UCSD-AML1 (cell line): ENCODE measurements around the gene PTF1A.

Source experiments
- DNase-seq: peaks from one replicate; lab custom pipeline; 2025; ENCODE audit not compliant: unreplicated experiment; lab: John Stamatoyannopoulos, UW

Gene PTF1A, protein sequence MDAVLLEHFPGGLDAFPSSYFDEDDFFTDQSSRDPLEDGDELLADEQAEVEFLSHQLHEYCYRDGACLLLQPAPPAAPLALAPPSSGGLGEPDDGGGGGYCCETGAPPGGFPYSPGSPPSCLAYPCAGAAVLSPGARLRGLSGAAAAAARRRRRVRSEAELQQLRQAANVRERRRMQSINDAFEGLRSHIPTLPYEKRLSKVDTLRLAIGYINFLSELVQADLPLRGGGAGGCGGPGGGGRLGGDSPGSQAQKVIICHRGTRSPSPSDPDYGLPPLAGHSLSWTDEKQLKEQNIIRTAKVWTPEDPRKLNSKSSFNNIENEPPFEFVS

DNA sequence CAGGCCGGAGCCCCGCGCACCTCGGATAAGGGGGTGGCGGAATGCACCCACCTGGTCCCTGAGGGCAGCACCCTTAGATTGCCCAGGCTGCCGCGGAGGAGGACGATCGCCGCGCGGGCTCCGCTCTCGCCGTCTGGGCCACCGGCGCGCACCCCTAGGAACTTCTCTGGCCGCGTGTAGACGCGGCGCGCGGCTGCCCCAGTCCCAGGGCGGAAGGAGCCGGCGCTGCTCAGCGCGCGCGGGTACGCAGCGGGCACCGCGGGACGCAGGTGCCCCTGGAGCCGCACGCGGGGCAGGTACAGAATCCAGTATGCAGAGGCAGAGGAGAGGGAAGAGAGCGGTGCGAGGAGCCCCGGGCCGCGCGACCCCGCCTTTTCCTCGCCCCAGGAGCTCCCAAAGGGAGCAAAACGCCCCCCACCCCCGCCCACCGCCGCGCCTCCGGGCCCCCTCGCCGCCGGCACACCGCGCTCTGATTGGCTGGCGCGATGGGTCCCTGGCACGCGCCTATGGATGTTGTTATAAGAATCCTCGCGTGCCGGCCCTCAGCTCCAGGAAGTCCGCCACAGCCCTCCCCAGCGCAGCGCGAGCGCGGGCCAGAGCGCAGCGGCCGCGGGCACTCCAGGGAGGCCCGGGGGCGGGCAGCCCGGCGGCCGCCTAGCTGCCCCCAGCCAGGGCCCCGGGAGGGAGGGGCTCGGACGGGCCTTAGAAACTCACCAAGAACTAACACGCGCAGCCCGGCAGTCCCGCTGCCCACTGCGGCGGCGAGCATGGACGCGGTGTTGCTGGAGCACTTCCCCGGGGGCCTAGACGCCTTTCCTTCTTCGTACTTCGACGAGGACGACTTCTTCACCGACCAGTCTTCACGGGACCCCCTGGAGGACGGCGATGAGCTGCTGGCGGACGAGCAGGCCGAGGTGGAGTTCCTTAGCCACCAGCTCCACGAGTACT is at the start of gene PTF1A:
Gene PTF1A (plus strand): TSS at position 549 of the 948 bp plus-strand sequence. CDS start 219 bp downstream, at position 768.
- no peak for DNase-seq

DNA sequence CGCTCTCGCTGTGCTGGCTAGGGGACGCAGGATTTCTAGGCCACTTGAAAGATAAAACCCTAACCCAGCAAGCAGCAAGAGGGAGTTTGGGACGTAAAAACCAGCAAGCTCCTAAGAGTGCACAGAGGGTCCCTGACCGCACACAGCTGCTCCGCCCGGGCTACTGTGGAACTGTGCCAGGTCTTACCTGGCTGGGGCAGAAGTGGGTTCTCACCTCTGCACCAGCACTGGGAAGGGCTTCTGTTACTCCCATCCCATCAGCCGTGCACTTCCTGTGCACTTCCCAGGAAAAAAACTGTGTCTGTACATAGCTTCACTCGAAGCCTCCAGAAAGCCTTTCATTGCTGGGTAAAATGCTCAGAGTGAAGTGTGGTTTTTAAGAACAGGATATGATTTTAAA is 45.9 kb upstream of the PTF1A start:
- no peak for DNase-seq

DNA sequence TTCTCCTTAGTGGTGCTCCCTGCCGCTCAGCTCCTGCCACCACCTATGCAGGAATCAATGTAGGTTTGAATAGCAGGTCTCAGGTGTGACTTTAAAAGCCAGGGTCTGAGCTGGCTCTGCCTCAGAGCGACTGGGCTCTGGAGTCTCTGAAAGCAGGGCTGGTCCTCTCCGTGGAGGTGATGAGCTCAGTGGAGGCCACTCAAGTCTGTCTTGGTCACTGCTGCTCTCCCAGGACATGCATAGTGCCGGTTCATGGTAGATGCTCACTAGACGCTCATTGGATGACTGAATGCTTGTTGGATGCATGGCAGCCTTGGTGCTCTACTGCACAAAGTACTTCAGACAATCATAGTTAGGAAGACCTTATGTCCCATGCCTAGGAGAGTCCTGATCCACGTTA is 45.1 kb upstream of the PTF1A start:
- no peak for DNase-seq

DNA sequence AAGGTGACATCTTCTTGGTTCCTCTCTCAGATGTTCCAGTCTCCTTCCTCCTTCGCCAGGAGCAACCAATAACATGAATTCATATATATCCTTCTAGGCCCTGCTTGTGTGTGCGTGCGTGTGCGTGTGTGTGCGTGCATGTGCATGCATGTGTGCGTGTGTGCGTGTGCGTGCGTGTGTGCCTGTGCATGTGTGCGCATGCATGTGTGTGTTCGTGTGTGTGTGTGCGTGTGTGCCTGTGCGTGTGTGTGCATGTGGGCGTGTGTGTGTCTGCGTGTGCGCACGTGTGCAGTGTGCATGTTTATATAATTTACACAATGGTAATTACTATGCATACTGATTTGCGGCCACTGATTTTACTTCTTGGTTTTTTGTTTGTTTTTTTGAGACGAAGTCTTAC is 43.9 kb upstream of the PTF1A start:
- no peak for DNase-seq

DNA sequence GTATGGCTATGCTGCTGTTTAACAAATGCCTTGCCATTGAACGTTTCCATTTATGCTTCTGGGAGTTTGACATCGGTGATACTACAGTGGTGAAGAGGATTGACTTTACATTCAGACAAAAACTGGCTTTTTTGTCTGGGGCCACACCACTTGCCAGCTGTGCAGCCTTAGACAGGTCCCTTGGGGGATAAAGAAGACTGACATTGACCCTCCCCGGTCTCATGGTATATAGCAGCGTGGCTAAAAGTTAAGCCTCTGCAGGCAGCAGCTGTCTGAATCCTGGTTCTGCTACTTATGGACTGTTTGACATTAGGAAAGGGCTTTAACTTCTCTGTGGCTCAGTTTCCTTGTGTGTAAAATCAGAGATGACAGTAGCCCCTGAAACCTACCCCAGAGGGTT is 42.0 kb upstream of the PTF1A start:
- DNase-seq = no peak

DNA sequence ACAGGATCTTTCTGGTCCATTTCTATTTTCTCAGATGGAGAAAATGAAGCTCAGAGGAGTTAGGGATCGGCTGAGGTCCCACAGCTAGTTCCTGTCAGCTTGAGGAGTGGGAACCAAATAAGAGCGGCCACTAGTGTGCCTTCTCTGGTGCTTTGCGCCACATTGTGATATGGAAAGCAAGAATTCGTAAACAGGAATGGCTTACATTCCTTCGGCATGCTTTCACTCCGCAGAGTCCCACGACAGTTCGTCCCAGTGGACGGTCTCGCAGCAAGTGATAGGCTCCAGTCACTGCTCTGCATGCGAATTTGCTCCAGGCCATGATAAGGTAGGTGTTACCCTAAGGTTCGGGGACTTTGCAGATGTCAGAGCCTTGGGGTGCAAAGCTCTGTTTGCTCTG is 41.5 kb upstream of the PTF1A start:
- no peak for DNase-seq

DNA sequence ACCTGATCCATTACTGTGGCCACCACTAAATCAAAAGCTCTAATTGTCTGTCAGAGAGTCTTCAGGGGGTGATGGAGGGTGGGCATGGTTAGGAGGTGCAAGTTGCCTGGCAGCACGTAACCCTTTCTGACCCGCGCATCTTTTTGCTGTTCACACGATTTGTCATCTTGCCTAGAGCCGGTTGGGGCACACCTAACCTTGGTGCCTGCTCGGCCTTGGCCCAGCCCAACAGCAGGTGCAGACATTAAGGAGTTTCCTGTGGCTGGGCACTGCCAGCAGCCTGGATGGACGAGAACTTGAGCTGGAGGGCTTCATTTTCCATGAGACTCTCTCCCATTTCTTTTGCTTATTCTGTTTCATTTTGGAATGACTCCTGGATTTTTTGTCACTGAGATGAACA is 41.0 kb upstream of the PTF1A start:
- DNase-seq = no peak

DNA sequence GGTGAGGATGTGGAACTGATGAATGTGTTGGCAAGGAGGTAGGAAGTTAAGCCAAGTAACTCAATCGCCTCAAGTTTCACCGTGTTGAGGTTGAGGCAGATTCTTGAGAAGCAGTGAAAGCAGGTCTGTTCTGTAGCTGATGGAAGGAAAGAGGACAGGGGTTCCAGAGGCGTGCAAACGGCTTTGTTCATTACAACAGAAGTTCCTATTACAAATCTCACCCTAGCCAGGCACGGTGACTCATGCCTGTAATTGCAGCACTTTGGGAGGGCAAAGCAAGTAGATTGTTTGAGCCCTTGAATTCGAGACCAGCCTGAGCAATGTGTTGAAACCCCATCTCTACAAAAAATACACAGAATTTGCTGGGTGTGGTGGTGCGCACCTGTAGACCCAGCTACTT is 36.9 kb upstream of the PTF1A start:
- DNase-seq = no peak

DNA sequence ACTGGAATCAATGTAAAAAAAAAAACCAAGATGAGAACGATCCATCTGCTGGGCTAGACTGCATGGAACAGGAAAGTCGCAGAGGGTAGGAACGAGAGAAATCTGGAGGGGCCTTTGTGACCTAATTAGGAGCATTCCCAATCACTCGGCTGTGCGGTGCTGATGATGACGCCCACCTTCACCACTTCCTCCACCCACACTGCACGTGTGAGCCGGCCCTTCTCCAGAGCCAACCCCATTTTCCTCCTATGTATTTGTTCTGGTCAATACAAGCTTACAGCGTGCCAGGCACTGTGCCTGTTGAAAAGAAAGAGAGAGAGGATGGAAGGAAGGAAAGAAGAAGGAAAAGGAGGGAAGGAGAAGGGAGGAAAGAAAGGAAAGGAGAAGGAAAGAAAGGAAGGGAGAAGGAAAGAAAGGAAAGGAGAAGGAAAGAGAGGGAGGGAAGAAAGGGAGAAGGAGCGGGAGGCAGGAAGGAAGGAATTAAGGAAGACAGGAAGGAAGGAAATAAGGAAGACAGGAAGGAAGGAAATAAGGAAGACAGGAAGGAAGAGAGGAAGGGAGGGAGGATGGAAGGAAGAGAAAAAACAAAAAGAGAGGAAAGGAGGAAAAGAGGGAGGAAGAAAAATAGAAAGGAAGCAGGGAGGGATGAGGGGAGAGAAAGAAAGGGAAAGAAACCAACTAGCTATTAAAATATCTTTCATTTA is 35.5 kb upstream of the PTF1A start:
- no peak for DNase-seq

DNA sequence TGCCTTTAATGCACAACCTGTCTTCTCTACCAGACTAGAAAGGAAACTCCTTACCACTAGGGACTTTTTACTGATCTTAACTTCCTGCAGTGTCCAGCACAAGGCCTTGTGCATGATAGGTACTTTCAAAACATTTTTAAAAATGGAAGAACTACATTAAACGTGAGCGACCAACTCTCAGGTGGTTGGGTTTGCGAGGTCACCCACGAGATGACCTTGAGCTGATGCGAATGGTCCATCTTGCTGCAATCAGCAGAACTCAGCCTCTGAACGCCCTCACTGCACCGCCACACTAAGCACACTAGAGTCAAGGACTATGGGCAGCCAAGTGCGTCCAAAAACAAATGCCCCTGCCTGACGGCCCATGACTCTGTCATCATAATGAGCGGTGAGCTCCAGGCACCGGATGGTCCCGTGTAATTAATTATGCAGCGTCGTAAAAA is 34.9 kb upstream of the PTF1A start:
- DNase-seq = no peak

DNA sequence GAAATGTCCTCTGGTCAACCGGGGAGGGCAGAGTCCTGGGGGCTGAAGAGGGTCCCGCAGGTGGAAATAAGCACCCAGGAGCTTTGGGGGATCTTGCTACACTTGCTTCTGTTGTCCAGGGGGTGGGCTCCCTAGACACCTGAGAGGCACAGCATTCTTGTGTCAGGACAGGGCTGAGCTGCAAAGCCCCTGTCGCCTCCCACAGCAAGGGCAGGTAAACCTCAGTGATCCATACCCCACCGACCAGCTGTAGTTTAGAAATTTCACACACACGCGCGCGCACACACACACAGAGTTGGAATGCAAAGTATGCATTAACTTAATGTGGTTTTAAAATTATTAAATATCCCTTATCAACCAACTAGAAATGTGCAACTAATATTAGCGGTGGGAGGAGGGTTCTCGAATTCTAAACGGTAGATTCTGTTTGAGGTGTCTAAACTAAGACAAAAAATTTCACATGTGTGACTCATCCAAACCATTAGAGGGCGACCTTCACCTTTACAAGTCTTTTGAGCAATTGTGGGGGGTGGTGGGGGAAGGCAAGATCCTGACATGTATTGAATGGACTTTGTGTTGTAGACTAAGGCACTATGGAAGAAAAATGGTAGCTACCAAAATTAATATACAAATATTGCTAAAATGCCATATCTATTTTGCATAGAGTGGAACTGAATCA is 34.3 kb upstream of the PTF1A start:
- no peak for DNase-seq

DNA sequence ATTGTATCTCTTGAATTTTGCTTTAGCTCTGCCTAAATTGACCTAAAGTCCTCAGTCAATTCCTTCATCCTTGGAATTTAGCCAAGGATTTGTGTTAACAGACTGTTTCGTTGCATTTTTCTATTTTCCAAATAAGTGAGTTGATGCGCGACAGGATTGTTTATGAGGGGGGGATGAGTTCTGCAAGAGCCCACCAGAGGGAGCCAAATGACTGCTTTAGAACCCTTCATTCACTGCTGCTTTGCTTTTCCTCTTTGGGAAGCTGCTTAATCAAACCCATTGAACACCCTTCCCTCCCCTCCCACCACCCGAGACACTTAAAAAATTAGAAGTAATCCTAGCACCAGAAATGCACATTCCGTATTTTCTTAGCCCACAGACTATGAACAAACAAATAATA is 33.7 kb upstream of the PTF1A start:
- peak; percentile 23 for DNase-seq

DNA sequence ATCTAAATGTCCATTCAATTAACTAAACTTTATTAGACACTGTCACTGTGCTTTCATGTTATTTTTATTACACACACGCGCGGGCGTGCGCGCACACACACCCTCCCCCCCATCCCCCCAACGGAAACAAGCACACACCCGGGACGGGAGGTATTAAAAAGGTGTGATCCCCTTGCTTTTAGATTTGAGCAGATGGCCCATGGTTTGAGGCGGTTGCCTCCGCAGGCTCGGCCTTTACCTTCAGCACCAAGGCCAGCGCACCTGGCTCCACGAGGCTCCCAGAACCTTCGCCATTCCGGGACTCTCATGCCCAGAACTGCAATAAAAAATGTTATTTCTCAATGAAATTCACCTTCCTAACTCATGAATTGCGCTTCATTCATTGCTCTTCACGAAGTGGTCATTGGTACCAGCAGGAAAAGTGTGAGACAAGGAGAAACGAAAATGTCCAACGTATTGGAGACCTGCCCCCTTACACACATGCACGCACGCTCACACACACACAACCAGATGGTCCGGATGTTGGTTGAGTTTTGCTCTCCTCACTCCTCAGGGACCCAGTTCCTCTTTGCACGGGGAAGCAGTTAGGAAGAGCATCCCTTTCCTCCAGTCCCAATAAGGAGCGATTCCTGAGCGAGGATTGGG is 20.8 kb upstream of the PTF1A start:
- no peak for DNase-seq

DNA sequence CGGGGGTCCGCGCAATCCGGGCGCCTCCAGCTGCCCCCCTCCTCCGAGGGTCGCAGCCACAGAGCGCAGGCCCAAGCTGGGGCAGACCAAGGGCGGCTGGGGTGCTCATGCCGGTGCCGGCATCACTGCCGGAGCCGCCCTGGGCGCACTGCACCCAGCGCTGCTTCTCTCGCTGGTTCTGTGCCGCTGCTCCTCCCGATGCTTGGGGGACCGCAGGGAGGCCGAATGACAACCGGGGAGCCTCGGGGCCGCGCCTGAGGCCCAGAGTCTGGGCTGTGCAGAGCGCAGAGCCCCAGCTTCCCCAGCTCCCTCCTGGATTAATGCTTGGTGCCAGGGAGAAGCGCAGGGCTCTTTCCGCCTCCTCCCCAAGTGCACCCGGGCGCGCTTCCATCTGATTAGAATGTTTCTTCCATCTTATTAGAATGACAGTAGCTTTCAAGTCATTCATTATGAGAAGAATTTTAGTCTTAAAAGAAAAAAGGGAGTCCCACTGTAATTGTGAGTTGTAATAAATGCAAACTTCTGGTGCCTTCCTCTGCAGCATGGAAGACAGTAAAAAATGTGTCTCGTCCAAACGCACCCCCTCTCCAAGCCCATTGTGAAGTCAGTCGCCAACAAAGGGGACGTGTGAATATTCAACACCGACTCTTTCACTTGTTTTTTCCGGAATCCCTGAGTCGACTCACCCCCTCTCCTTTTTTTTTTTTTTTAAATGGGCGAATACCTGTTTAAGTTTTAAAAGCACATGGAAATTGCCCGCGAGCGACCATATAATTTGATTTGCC is 19.5 kb upstream of the PTF1A start:
- DNase-seq = no peak

DNA sequence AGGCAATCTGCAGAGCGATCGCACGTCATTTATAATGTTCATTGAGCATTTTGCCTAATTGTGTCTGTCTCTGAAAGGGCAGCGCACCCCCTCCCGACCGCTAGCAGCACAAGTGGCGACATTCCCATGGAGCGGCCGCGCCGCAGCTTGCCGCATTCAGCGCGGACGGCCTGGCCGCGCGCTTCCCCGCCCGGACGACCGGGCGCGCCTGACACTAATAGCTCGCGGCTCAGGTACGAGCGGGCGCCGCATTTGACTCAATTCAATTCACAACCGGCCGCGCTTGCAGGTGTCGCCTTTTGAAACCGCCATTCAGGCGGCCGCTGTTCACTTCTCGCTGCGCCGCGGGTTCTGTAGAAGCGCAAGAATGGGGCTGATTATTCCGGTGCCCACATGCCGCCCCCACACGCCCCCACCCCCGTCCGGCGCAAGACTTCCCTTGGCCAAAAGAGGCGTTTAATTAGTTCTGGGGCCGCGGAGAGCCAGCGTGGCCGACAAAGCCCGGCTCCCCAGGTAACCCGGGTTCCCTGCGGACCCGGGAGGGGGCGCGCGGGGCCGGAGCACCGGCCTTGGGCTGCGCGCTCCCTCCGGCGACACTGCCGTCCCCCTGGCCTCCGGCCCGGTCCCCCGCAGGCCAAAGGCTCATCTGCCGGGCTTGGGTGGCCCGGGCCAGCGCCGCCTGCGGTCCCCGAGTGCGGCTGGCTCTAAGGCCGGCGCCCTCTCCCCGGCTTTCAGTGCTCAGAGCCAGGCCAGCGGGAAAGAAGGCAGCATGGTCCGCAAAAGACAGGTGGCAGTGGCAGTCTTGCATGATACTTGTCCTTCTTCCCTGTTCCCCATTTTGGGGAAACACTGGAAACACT is 18.7 kb upstream of the PTF1A start:
- no peak for DNase-seq

DNA sequence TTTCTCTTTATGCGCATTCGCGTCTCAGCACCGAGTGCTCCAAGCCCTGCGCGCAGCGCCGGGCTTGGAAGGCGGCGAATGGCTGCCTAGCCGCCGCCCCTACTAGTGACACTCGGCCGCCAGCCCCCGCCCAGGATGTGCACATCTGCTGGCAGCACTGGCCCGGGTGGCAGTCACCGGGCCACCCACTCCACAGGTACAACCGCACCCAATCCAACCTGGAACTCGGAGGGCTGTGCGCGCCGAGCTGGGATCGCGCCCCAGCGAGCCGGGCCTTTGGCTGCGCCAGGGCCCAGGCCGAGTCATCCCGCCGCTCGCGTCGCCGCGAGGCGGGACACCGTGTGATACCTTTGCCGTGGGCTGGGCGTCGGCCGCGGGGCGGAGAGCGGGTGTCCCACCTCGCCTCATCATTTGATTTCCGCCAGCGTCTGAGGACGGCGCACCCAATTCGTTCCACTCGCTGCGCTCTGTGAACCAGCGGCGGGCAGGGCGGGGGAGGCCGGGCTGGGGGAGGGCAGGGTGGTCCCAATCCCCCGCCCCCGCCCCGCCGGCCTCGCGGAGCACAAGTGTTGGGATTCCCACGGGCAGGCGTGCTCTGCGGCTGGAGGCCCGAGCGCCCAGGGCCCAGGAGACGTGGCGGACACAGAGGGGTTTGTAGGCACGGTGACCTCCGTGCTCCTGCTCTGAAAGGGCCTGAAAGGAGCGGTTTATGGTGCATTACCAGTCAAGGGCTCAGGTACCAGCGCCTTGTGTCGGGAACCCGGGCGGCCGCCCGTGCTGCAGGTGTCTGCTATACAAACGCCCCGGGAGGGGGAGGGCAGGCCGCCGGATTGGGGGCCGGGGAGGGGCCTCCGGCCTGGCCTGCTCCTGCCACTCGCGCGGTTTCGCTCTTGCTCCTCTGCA is 17.8 kb upstream of the PTF1A start:
- DNase-seq = no peak

DNA sequence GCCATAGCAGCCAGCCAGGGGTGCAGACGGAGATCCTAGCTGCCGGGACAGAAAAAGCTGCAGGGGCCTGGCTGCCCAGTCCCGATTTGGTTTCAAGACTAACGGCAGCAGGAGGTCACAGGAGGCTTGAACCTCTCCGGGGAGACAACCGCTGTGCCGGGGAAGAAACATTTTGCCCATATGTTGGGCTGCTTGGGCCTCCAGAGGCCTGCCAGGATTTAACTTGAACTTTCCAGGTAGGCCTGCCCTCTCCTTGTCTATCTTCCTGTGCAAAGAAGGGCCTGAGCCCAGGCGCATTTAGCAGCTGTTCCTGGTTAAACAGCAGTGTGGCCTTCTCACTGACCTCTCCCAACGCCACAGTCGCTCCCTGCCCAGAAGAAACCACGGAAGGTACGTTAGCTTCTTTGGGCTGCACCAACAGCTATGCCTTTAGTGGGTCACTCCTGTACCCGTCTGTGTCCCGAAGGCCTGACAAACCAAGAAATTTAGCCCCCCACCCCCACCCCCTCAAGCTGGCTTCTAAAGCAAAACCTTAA is 17.1 kb upstream of the PTF1A start:
- no peak for DNase-seq

DNA sequence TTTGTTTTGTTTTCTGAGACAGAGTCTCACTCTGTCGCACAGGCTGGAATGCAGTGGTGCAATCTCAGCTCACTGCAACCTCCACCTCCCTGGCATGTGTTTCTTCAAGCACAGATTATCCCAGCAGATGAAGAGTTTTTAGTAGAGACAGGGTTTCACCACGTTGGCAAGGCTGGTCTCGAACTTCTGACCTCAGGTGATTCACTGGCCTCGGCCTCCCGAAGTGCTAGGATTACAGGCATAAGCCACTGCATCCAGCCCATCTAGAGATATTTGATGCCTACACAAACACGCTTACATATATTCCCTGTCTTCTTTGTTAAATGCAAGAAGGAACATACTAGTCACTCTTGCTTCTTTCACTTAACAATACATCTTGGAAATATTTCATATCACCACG is 5.9 kb upstream of the PTF1A start:
- DNase-seq = no peak
